GM10266 (cell line): ENCODE measurements around the gene BRD4.

Experiments used
- DNase-seq: peaks from one replicate; pipeline ENCODE4 v3.0.0; 2012; ENCODE audit errors: extremely low spot score
- TF ChIP-seq, protein P1 (sequence below): IDR thresholded peaks from 2 replicates; pipeline ENCODE4 v1.5.1; 2012; ENCODE audit warnings: mild to moderate bottlenecking, low read depth; ENCODE audit not compliant: control insufficient read depth, insufficient read depth; ENCODE audit errors: missing control alignments

Gene BRD4

DNA sequence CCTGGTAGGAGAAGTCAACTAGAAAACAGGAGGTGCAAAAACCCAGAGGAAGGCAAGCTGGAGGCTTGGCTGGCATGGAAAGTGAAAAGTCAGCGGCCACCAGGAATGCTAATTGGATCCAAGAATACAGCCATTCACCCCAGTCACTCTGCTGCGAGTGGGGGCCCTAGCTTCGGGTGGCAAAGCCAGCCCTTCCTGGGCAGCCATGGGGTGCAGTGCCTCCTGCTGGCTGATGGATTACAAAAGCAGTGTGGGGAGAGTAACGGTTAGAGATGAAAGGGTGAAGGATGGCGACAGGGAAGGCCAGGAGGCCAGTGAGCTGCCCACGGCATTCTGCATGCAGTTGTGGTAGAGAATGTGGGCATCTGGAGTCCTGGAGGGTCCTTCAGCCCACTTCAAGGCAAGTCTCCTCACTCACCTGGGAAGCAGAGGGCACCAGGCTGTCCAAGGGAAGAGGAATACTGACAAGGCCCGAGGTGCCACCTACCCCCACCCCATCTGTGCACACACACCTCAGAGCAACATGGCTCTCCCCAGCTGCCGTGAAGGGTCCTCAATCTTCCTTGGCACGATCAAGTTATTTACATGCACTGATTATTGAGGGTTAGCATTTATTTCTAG lies 79.8 kb downstream of the BRD4 start:
- DNase-seq, result no peak
- TF ChIP-seq, protein P1, sequence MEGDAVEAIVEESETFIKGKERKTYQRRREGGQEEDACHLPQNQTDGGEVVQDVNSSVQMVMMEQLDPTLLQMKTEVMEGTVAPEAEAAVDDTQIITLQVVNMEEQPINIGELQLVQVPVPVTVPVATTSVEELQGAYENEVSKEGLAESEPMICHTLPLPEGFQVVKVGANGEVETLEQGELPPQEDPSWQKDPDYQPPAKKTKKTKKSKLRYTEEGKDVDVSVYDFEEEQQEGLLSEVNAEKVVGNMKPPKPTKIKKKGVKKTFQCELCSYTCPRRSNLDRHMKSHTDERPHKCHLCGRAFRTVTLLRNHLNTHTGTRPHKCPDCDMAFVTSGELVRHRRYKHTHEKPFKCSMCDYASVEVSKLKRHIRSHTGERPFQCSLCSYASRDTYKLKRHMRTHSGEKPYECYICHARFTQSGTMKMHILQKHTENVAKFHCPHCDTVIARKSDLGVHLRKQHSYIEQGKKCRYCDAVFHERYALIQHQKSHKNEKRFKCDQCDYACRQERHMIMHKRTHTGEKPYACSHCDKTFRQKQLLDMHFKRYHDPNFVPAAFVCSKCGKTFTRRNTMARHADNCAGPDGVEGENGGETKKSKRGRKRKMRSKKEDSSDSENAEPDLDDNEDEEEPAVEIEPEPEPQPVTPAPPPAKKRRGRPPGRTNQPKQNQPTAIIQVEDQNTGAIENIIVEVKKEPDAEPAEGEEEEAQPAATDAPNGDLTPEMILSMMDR, result peak; percentile 26

GRCh38 chr19:15251749-15252397 lies 80.5 kb downstream of the BRD4 start:
- TF ChIP-seq, protein P1, result no peak
- no peak for DNase-seq

DNA sequence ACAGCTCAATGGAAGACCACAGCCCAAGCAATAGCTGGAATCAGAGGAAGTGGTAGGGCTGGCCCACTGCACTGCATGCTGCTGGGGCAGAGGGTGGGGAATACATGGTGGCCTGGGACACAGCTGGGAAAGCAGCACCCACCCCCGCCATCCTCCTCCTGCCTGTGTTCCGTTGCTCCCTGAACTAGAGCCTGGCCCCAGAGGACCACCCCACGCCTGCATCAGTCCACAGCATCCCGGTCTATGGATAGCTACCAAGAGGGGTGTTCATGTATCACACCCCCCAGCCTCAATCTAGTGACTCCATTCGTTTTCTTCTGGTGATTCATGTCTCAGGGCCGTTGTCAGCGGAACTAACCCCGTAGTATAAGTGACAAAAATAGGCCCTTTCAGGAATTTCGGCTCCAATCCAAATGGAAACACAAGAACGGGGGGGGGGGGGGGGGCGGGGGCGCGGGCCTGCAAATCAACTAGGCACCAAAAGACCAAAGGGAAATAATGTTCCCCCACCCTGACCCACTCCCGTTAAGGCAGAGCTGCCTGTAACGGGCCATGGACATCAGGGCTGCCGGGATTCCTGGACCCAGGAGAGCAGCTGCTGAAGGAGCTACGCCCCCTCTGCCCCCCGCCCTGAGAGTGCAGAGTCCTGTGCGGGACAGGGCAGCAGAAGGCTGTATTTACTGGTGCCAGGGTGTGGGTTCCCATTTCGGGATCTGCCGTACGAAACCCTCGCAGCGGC lies 81.2 kb downstream of the BRD4 start:
- no peak for DNase-seq
- TF ChIP-seq, protein P1, result no peak

DNA sequence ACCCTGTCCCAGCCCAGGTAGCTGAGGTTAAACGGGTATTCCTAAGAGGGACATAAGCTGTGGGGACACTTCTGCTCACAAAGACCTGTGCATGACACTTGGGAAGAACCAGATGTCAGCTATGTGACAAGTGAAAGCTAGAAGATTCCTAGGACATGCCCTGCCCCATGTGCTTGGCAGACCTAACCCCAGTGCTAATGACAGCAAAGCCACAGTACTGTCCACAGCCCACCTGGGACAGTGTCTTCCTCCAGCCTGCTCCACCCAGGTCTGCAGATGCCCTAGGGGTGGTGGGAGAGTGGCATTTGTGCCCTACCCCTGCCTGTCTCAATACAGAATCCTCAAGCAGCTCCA lies 81.7 kb downstream of the BRD4 start:
- TF ChIP-seq, protein P1, result no peak
- DNase-seq, result no peak

DNA sequence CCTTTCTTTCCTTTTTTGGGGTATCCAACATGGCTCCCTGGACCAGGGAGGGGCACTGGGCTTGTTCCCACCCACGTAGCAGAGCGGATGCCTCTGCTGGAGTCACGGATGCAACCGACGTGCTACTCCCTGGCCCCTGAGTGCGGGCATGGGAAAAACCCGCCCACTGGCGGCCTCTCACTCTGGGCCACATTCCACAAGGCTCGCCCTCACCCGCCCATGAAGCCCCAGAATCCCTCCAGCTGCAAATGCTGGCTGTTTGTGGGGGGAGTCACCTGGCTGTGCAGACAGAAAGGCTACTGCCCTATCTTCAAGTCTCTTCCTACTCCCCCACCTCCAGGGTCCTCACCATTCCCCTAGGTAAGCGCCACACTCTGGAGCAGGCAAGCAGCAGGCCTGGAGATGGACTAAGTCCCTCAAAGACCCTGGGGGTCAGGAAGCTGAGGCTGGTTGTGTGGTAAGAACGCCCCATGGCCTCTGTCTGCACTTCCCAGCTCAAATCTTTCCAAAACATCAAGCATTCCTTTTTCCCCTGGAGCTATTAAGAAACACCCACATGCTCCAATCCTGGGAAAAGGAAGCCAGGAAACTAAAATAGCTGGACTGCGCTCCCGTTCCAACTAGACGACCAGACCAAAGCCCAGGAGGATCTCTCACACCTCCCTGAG lies 82.2 kb downstream of the BRD4 start:
- no peak for DNase-seq
- TF ChIP-seq, protein P1, result no peak

GRCh38 chr19:15249528-15249874 lies 82.8 kb downstream of the BRD4 start:
- TF ChIP-seq, protein P1, result no peak
- DNase-seq, result no peak
